GM06990 (cell line): ENCODE results near the gene EDN2.

Source experiments
- DNase-seq: peaks from one replicate; pipeline ENCODE4 v3.0.0-alpha.2; 2011; ENCODE audit not compliant: insufficient read length; ENCODE audit errors: extremely low read depth
- H3K27me3 ChIP-seq: replicated peaks from 2 replicates; pipeline ENCODE4 v1.6.0; 2011; ENCODE audit warnings: low read length; ENCODE audit not compliant: control insufficient read depth, insufficient read depth
- H3K36me3 ChIP-seq: 2 replicates; pipeline ENCODE4 v1.5.1; 2011; ENCODE audit warnings: low read length; ENCODE audit not compliant: control insufficient read depth, insufficient read depth
- H3K4me3 ChIP-seq: replicated peaks from 2 replicates; pipeline ENCODE4 v1.5.1; 2011; ENCODE audit warnings: low read depth, mild to moderate bottlenecking, control low read depth, low read length
- TF ChIP-seq, protein P1 (sequence below): IDR thresholded peaks from 2 replicates; pipeline ENCODE4 v1.5.1; 2011; ENCODE audit warnings: low read length, control low read depth, mild to moderate bottlenecking, inconsistent platforms; ENCODE audit not compliant: insufficient read depth, poor library complexity, severe bottlenecking

The EDN2 gene

DNA sequence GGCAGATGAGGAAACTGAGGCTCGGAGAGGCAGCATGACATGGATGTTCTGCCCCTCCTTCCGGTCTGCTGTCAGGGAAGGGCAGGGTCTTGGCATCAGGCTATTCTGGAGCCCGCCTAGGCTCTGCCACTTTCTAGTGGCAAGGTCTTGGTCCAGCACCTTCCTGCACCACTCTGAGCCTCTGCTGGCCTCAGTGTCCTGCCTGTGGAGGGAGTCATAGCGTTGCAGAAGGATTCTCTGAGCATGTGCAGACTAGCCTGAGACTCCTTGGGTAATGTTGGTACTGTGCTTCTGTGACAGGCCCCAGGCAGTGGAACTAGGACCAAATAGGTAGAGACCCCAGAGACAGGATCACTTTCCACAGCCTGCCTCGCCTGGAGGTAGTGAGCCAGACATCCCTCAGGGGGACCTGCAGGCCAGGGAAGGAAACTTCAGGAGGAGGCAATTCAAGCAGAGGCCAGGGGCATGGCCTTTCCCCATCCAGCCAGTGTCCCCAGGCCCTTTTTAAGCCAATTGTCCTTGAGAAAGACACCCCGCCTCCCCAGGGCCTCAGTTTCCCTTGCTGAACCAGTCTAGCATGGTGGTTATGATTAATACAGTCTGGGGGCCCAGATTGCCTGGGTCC lies 10.6 kb downstream of the EDN2 start:
- DNase-seq, result no peak
- Histone ChIP-seq H3K27me3 (no peaks in the 10 kb centered on the region; the same call in 1 of the 2 replicates), H3K4me3 (no peak overlapping the region), H3K36me3 (no peaks in the 10 kb centered on the region)
- TF ChIP-seq, protein P1, sequence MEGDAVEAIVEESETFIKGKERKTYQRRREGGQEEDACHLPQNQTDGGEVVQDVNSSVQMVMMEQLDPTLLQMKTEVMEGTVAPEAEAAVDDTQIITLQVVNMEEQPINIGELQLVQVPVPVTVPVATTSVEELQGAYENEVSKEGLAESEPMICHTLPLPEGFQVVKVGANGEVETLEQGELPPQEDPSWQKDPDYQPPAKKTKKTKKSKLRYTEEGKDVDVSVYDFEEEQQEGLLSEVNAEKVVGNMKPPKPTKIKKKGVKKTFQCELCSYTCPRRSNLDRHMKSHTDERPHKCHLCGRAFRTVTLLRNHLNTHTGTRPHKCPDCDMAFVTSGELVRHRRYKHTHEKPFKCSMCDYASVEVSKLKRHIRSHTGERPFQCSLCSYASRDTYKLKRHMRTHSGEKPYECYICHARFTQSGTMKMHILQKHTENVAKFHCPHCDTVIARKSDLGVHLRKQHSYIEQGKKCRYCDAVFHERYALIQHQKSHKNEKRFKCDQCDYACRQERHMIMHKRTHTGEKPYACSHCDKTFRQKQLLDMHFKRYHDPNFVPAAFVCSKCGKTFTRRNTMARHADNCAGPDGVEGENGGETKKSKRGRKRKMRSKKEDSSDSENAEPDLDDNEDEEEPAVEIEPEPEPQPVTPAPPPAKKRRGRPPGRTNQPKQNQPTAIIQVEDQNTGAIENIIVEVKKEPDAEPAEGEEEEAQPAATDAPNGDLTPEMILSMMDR, result no peak

DNA sequence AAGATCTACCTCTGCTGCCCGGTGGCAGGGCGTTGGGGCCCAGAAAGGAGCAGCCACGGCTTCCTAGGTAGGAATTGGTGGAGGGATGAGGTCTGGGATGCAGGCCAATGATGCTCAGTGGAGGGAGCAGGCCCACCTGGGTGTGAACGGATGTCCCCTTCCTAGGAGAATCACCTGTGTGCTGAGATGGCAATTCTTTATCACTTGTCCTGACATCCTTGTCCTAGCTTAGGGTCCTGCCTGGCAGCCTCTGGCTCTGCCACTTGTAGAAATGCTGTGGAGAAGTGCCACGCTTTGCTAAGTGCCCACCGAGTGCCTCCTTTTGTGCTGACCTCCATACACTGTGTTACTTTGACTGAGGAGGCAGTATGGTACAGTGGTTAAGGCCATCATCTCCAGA lies 12.8 kb downstream of the EDN2 start:
- H3K4me3 ChIP-seq, result no peak overlapping the region
- TF ChIP-seq, protein P1, result no peak
- no peaks in the 10 kb centered on the region for H3K36me3 ChIP-seq
- no peak for DNase-seq
- H3K27me3 ChIP-seq, result no peaks in the 10 kb centered on the region; the same call in 1 of the 2 replicates

DNA sequence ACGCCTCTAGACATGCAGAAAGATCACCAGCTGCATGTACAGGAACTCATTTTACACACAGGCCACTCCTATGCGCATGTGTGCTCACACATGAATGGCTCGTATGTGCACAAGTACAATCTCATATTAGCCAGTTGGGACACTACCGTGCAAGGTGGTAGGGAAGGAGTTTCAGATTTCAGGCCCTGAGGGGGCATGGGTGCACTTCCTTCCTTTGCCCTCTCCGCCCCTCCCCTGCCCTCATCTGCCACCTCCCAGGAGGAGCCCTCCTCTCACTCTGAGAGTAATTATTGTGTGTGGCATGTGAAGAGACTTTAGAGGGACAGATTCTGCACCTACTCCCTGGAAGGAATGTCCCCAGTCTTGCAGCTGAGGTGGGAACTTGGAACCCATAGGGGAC lies 14.8 kb downstream of the EDN2 start:
- Histone ChIP-seq H3K4me3 (no peak overlapping the region), H3K36me3 (no peaks in the 10 kb centered on the region), H3K27me3 (no peaks in the 10 kb centered on the region; the same call in none of the 2 replicates)
- TF ChIP-seq, protein P1, result no peak
- no peak for DNase-seq

DNA sequence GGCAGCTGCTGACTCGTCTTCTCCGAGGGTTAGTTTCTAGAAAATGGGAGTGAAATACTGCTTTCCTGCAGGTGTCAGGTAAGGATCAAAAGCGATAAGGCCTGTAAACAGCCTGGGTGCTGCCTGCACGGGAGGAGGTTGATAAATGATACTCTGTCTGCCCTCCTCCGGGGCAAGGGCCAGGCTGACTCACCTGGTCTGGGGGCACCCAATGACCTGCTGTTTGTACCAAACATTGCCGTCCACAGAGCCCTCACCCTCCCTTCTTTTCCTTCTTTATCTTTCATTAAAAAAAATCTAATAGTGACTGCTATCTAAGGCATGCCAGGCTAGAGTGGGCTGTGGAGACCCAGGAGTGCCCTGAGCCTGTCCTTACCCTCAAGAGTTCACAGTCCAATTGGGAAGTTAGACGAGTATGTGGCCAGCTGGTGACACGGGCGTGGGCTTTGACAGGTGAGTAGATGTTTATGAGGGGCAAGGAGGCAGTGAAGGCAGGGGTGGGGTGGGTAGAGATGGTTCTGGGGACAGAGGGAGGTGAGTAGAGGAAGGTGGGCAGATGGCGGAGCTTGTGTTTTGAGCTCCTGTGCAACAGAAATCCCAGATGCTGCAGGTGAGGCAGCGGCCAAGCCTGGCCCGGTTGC lies 16.2 kb downstream of the EDN2 start:
- no peak for DNase-seq
- no peaks in the 10 kb centered on the region; the same call in none of the 2 replicates for H3K27me3 ChIP-seq
- TF ChIP-seq, protein P1, result no peak
- H3K36me3 ChIP-seq, result no peaks in the 10 kb centered on the region
- no peak overlapping the region for H3K4me3 ChIP-seq

DNA sequence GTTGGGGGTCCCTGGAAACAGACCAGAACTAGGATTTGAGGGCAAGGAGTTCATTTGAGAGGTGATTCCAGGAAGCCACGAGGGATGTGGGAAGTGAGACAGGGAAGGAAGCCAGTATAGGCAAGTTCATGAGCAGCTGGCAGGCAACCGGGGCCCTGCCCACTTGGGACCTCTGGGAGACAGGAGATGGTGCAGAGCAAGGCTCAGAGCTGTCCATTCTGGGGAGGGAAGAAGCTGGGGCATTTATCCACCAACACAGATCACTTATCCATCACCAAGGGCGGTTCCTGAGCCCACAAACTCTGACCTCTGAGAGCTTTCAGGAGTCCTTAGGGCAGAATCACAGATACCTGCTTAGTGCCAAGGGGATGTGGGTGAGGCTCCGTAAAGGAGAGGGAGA lies 16.8 kb downstream of the EDN2 start:
- H3K36me3 ChIP-seq, result no peaks in the 10 kb centered on the region
- DNase-seq, result no peak
- TF ChIP-seq, protein P1, result no peak
- no peak overlapping the region for H3K4me3 ChIP-seq
- no peaks in the 10 kb centered on the region; the same call in none of the 2 replicates for H3K27me3 ChIP-seq
